K562 (cell line): ENCODE data around the gene ARHGEF40.

Source experiments
- NR1H2 ChIP-seq: sonication (generic); formaldehyde crosslinking; IDR thresholded peaks from 2 replicates; pipeline ENCODE4 v1.4.0; 2020; ENCODE audit warnings: mild to moderate bottlenecking, missing genetic modification reagents
- ZNF318 ChIP-seq, 2 experiments: fragments of 450-650 bp; IDR thresholded peaks; 2 replicates each; pipeline ENCODE4 v1.6.1; 2016; ENCODE audit warnings: mild to moderate bottlenecking in 2 of 2, borderline replicate concordance in 1 of 2, low read depth in 1 of 2, moderate library complexity in 1 of 2
- TF ChIP-seq, protein P1 (sequence below): fragments of 450-650 bp; formaldehyde crosslinking; IDR thresholded peaks from 2 replicates; pipeline ENCODE4 v1.4.0; 2020; ENCODE audit warnings: mild to moderate bottlenecking, mixed read lengths

GRCh38 chr14:21075719-21076437 lies 5.8 kb downstream of the ARHGEF40 start:
- no peak for TF ChIP-seq ZNF318 (IDR thresholded peaks at IDR 0.05; ENCODE audit: borderline replicate concordance in 1 of 2, low read depth in 1 of 2)
- TF ChIP-seq, protein P1, sequence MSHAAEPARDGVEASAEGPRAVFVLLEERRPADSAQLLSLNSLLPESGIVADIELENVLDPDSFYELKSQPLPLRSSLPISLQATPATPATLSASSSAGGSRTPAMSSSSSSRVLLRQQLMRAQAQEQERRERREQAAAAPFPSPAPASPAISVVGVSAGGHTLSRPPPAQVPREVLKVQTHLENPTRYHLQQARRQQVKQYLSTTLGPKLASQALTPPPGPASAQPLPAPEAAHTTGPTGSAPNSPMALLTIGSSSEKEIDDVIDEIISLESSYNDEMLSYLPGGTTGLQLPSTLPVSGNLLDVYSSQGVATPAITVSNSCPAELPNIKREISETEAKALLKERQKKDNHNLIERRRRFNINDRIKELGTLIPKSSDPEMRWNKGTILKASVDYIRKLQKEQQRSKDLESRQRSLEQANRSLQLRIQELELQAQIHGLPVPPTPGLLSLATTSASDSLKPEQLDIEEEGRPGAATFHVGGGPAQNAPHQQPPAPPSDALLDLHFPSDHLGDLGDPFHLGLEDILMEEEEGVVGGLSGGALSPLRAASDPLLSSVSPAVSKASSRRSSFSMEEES = no peak
- TF ChIP-seq NR1H2 (CRISPR knock-in tag) = no peak
